WTC11 (cell line): ENCODE results near the gene ATP13A5. TPM values are rescaled to one million over a fixed set of nuclear protein-coding genes. Genes with fewer than 3 reads are reported as not detected.

Experiments
- ATAC-seq: fragments of 200-7000 bp; cut with Tn5 transposase; 2 replicates; pipeline ENCODE4 v1.10.0; 2021; ENCODE audit warnings: mild to moderate bottlenecking, moderate library complexity
- CTCF ChIA-PET: fragments of 300-600 bp; sonication (Branson Sonifier 250); formaldehyde crosslinking; loops from one replicate; lab custom pipeline; 2021; ENCODE audit warnings: antibody characterized with exemption; lab: Charles Lee
- POLR2A ChIA-PET: fragments of 350-600 bp; sonication (Branson Sonifier 250); formaldehyde crosslinking; loops from one replicate; lab custom pipeline; 2021; ENCODE audit warnings: antibody characterized with exemption; lab: Charles Lee
- DNase-seq: peaks from one replicate; pipeline ENCODE4 v3.0.0; 2021; ENCODE audit warnings: low spot score
- H3K27ac Mint-ChIP-seq: 2 replicates; pipeline ENCODE4 v1.8.0; 2021; ENCODE audit warnings: mixed read lengths
- H3K27me3 Mint-ChIP-seq: 2 replicates; pipeline ENCODE4 v1.8.0; 2021; ENCODE audit warnings: low read depth, mild to moderate bottlenecking, moderate library complexity, mixed read lengths
- H3K36me3 Mint-ChIP-seq: 2 replicates; pipeline ENCODE4 v1.8.0; 2021; ENCODE audit warnings: mixed read lengths
- H3K4me1 Mint-ChIP-seq: 2 replicates; pipeline ENCODE4 v1.8.0; 2022; ENCODE audit warnings: mixed read lengths
- H3K4me3 Mint-ChIP-seq: 2 replicates; pipeline ENCODE4 v1.8.0; 2021; ENCODE audit warnings: mild to moderate bottlenecking, moderate library complexity, mixed read lengths
- H3K9me3 Mint-ChIP-seq: 2 replicates; pipeline ENCODE4 v1.8.0; 2021; ENCODE audit warnings: mixed read lengths
- AR ChIP-seq: fragments of 250-450 bp; sonication (Bioruptor Pico); IDR thresholded peaks from 2 replicates; pipeline ENCODE4 v1.9.0; 2021; ENCODE audit warnings: mild to moderate bottlenecking
- ATF3 ChIP-seq: sonication (generic); formaldehyde crosslinking; conservative IDR thresholded peaks from 2 replicates; pipeline ENCODE4 v1.8.1; 2022; ENCODE audit warnings: mild to moderate bottlenecking, missing genetic modification reagents
- ETV6 ChIP-seq: sonication (generic); formaldehyde crosslinking; IDR thresholded peaks from 2 replicates; pipeline ENCODE4 v1.8.1; 2022; ENCODE audit warnings: mild to moderate bottlenecking, missing genetic modification reagents
- GRHL2 ChIP-seq: fragments of 250-450 bp; sonication (Bioruptor Pico); IDR thresholded peaks from 2 replicates; pipeline ENCODE4 v1.8.0; 2022; ENCODE audit warnings: mild to moderate bottlenecking, moderate library complexity; ENCODE audit not compliant: insufficient replicate concordance, severe bottlenecking
- GTF2I ChIP-seq: fragments of 250-450 bp; sonication (Bioruptor Pico); conservative IDR thresholded peaks from 2 replicates; pipeline ENCODE4 v1.4.0; 2021; ENCODE audit warnings: mild to moderate bottlenecking
- HMGA2 ChIP-seq: fragments of 250-450 bp; sonication (Bioruptor Pico); IDR thresholded peaks from 2 replicates; pipeline ENCODE4 v1.4.0; 2021; ENCODE audit warnings: mild to moderate bottlenecking, moderate library complexity
- MLX ChIP-seq: sonication (generic); formaldehyde crosslinking; IDR thresholded peaks from 2 replicates; pipeline ENCODE4 v1.8.1; 2023; ENCODE audit warnings: mild to moderate bottlenecking, missing genetic modification reagents, moderate library complexity
- MYBL2 ChIP-seq: sonication (generic); formaldehyde crosslinking; IDR thresholded peaks from 2 replicates; pipeline ENCODE4 v1.8.1; 2023; ENCODE audit warnings: mild to moderate bottlenecking, moderate library complexity, missing genetic modification reagents
- NR1H2 ChIP-seq: sonication (generic); formaldehyde crosslinking; IDR thresholded peaks from 2 replicates; pipeline ENCODE4 v1.9.0; 2021; ENCODE audit warnings: mild to moderate bottlenecking, moderate library complexity, missing genetic modification reagents
- NR3C1 ChIP-seq: sonication (generic); formaldehyde crosslinking; conservative IDR thresholded peaks from 2 replicates; pipeline ENCODE4 v1.8.1; 2023; ENCODE audit warnings: low read depth, mild to moderate bottlenecking, missing genetic modification reagents
- PRDM15 ChIP-seq: sonication (generic); formaldehyde crosslinking; IDR thresholded peaks from 2 replicates; pipeline ENCODE4 v1.8.0; 2022; ENCODE audit warnings: missing genetic modification reagents
- RORB ChIP-seq: fragments of 250-450 bp; sonication (Bioruptor Pico); IDR thresholded peaks from 2 replicates; pipeline ENCODE4 v1.9.0; 2021; ENCODE audit warnings: mild to moderate bottlenecking
- SMAD3 ChIP-seq: sonication (generic); formaldehyde crosslinking; IDR thresholded peaks from 2 replicates; pipeline ENCODE4 v1.8.0; 2022; ENCODE audit warnings: missing genetic modification reagents, mild to moderate bottlenecking, borderline replicate concordance
- SMAD4 ChIP-seq: sonication (generic); formaldehyde crosslinking; IDR thresholded peaks from 2 replicates; pipeline ENCODE4 v1.8.0; 2022; ENCODE audit warnings: mild to moderate bottlenecking, missing genetic modification reagents
- TCF7 ChIP-seq: sonication (generic); formaldehyde crosslinking; IDR thresholded peaks from 2 replicates; pipeline ENCODE4 v1.8.0; 2022; ENCODE audit warnings: mild to moderate bottlenecking, low read depth, missing genetic modification reagents, moderate library complexity
- TP53 ChIP-seq: sonication (generic); formaldehyde crosslinking; IDR thresholded peaks from 2 replicates; pipeline ENCODE4 v1.8.1; 2023; ENCODE audit warnings: mild to moderate bottlenecking, missing genetic modification reagents
- ZNF396 ChIP-seq: fragments of 250-450 bp; sonication (Bioruptor Pico); IDR thresholded peaks from 2 replicates; pipeline ENCODE4 v1.8.0; 2021; ENCODE audit warnings: mild to moderate bottlenecking, moderate library complexity, borderline replicate concordance
- ZNF532 ChIP-seq: fragments of 250-450 bp; sonication (Bioruptor Pico); IDR thresholded peaks from 2 replicates; pipeline ENCODE4 v1.9.0; 2021; ENCODE audit warnings: mild to moderate bottlenecking, borderline replicate concordance
- ZSCAN18 ChIP-seq: fragments of 250-450 bp; sonication (Bioruptor Pico); IDR thresholded peaks from 2 replicates; pipeline ENCODE4 v2.1.2; 2022; ENCODE audit warnings: mild to moderate bottlenecking, moderate library complexity
- total RNA-seq: library from RNA; stranded (reverse); gene quantifications from 3 replicates; pipeline ENCODE4 v1.2.3, GENCODE V29; 2021

The ATP13A5 gene
- total RNA-seq, 1 experiment from 2014 or later, result not detected

- TF ChIP-seq ZNF532 (CRISPR knock-in tag) (no peak), NR1H2 (CRISPR knock-in tag) (no peak)
Measured at GRCh38 chr3:193354423-193354822, 24.1 kb downstream of the ATP13A5 start (continued).

- Mint-ChIP-seq H3K9me3 (peaks cover 10% of the 10 kb centered on the region), H3K27ac (no peak overlapping the region), H3K4me1 (peaks cover 50% of the 10 kb centered on the region), H3K36me3 (no peaks in the 10 kb centered on the region), H3K27me3 (no peaks in the 10 kb centered on the region), H3K4me3 (no peak overlapping the region)
- ATAC-seq (no peak), DNase-seq (no peak)
- ChIA-PET CTCF (no interaction called here), POLR2A (no interaction called here)
- TF ChIP-seq NR3C1, result no peak
- TF ChIP-seq TP53, result no peak
- TF ChIP-seq GTF2I (CRISPR knock-in tag), result no peak
- TF ChIP-seq RORB (CRISPR knock-in tag), result no peak
- TF ChIP-seq PRDM15, result no peak
- no peak for TF ChIP-seq ETV6 (CRISPR knock-in tag)
- no peak for TF ChIP-seq ZNF396 (CRISPR knock-in tag)
- no peak for TF ChIP-seq MLX (CRISPR knock-in tag)
- no peak for TF ChIP-seq GRHL2
- no peak for TF ChIP-seq HMGA2
- TF ChIP-seq SMAD4 (CRISPR knock-in tag), result no peak
- TF ChIP-seq AR (CRISPR knock-in tag), result no peak
- no peak for TF ChIP-seq MYBL2
- no peak for TF ChIP-seq TCF7 (CRISPR knock-in tag)
- no peak for TF ChIP-seq ZSCAN18 (CRISPR knock-in tag)
- no peak for TF ChIP-seq ATF3 (CRISPR knock-in tag)
- TF ChIP-seq SMAD3, result no peak
Measured at GRCh38 chr3:193350744-193351143, 27.8 kb downstream of the ATP13A5 start.
